Tibial artery (tissue), 4 donors: ENCODE data around the gene PHOSPHO2.
A peak's percentile ranks its signal among the peaks of the same experiment; 100 is the strongest.

Experiments used
- DNase-seq, 2 donors: peaks; one replicate each; pipeline ENCODE4 v3.0.0-alpha.2; 2019
- H3K27ac ChIP-seq, 2 donors: fragments of 200-600 bp; sonication (generic) in 1 of 2; 1 replicate in 1 of 2; 2 replicates in 1 of 2; pipeline ENCODE4 v1.5.1; 2018 to 2019; ENCODE audit warnings: mild to moderate bottlenecking in 1 of 2
- H3K27me3 ChIP-seq, 2 donors: fragments of 200-600 bp; sonication (generic) in 1 of 2; one replicate each; pipeline versions ENCODE4 v1.5.1 to v1.6.0; 2016 to 2019
- H3K36me3 ChIP-seq, 3 donors: fragments of 200-600 bp; sonication (generic) in 2 of 3; one replicate each; pipeline ENCODE4 v1.5.1; 2016 to 2019; ENCODE audit warnings: mild to moderate bottlenecking in 2 of 3
- H3K4me1 ChIP-seq, 4 donors: fragments of 200-600 bp; sonication (generic) in 2 of 4; 1 replicate in 3 of 4; 2 replicates in 1 of 4; pipeline ENCODE4 v1.5.1; 2016 to 2019
- H3K4me3 ChIP-seq, 2 donors: fragments of 200-600 bp; sonication (generic) in 1 of 2; 1 replicate in 1 of 2; 2 replicates in 1 of 2; pipeline ENCODE4 v1.5.1; 2018 to 2019; ENCODE audit warnings: mild to moderate bottlenecking in 2 of 2
- H3K9me3 ChIP-seq, 3 donors: fragments of 200-600 bp; sonication (generic) in 1 of 3; one replicate each; pipeline ENCODE4 v1.5.1; 2016 to 2019
- intact Hi-C: fragments of 100-400 bp; cut with DNase I; formaldehyde crosslinking; loops from one replicate; pipeline ENCODE4 v1.15.0; 2023; ENCODE audit warnings: low total_unique reads
- TF ChIP-seq, protein P1 (sequence below), 2 experiments: fragments of 200-600 bp in 1 of 2; fragments of 450-650 bp in 1 of 2; IDR thresholded peaks; one replicate each; pipeline ENCODE4 v1.5.1; 2017 to 2019; ENCODE audit warnings: antibody characterized with exemption in 2 of 2, mild to moderate bottlenecking in 1 of 2, moderate library complexity in 1 of 2

Gene PHOSPHO2

GRCh38 chr2:169732583-169733358 lies 38.5 kb downstream of the PHOSPHO2 start:
- no peak for DNase-seq
- peak overlapping the region; percentile 74 for H3K27ac ChIP-seq
- H3K9me3 ChIP-seq, result no peaks in the 10 kb centered on the region
- intact Hi-C loops, result loop anchor here (2.0 kb wide), 2 partner anchors 38 to 66 kb away; partner anchors contain the start of genes CFAP210, PHOSPHO2 and SSB
- no peaks in the 10 kb centered on the region for H3K36me3 ChIP-seq
- TF ChIP-seq, protein P1, sequence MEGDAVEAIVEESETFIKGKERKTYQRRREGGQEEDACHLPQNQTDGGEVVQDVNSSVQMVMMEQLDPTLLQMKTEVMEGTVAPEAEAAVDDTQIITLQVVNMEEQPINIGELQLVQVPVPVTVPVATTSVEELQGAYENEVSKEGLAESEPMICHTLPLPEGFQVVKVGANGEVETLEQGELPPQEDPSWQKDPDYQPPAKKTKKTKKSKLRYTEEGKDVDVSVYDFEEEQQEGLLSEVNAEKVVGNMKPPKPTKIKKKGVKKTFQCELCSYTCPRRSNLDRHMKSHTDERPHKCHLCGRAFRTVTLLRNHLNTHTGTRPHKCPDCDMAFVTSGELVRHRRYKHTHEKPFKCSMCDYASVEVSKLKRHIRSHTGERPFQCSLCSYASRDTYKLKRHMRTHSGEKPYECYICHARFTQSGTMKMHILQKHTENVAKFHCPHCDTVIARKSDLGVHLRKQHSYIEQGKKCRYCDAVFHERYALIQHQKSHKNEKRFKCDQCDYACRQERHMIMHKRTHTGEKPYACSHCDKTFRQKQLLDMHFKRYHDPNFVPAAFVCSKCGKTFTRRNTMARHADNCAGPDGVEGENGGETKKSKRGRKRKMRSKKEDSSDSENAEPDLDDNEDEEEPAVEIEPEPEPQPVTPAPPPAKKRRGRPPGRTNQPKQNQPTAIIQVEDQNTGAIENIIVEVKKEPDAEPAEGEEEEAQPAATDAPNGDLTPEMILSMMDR (IDR thresholded peaks at IDR 0.05), result no peak
- H3K27me3 ChIP-seq, result no peaks in the 10 kb centered on the region
- H3K4me3 ChIP-seq, result peak overlapping the region; percentile 75 to 89
- H3K4me1 ChIP-seq, result peaks cover 0 to 41% (median 10%) of the 10 kb centered on the region in 4 donors

- H3K4me3 ChIP-seq, result peak overlapping the region; percentile 75 to 89
- no peaks in the 10 kb centered on the region for H3K9me3 ChIP-seq
- peak overlapping the region; percentile 53 to 74 for H3K27ac ChIP-seq
- H3K36me3 ChIP-seq, result no peaks in the 10 kb centered on the region
- intact Hi-C loops, result no loop called here
- peaks cover 0 to 46% (median 10%) of the 10 kb centered on the region in 4 donors for H3K4me1 ChIP-seq
- no peak for DNase-seq
- TF ChIP-seq, protein P1 (IDR thresholded peaks at IDR 0.05), result no peak
- no peaks in the 10 kb centered on the region for H3K27me3 ChIP-seq
Measured at GRCh38 chr2:169734169-169734847, 40.0 kb downstream of the PHOSPHO2 start.

DNA sequence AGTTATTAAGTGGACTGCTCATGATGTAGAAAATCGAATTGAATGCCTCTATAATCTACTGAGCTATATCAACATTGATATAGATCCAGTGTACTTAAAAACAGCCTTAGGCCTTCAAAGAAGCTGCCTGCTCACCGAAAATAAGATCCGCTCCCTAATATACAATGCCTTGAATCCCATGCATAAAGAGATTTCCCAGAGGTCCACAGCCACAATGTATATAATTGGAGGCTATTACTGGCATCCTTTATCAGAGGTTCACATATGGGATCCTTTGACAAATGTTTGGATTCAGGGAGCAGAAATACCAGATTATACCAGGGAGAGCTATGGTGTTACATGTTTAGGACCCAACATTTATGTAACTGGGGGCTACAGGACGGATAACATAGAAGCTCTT lies 41.4 kb downstream of the PHOSPHO2 start:
- H3K36me3 ChIP-seq, result no peaks in the 10 kb centered on the region
- DNase-seq, result no peak
- TF ChIP-seq, protein P1 (IDR thresholded peaks at IDR 0.05), result no peak
- H3K27ac ChIP-seq, result no peak overlapping the region
- H3K27me3 ChIP-seq, result no peaks in the 10 kb centered on the region
- intact Hi-C loops, result no loop called here
- H3K4me3 ChIP-seq, result no peak overlapping the region
- H3K9me3 ChIP-seq, result no peaks in the 10 kb centered on the region
- H3K4me1 ChIP-seq, result peaks cover 0 to 46% (median 10%) of the 10 kb centered on the region in 4 donors

- H3K36me3 ChIP-seq, result peaks cover 0 to 1% (median 0%) of the 10 kb centered on the region in 3 donors
- H3K4me3 ChIP-seq, result peak overlapping the region in 1 of 2 donors; percentile 18
- peaks cover 0 to 38% (median 10%) of the 10 kb centered on the region in 4 donors for H3K4me1 ChIP-seq
- intact Hi-C loops, result no loop called here
- H3K9me3 ChIP-seq, result no peaks in the 10 kb centered on the region
- no peaks in the 10 kb centered on the region for H3K27me3 ChIP-seq
- no peak overlapping the region for H3K27ac ChIP-seq
- DNase-seq, result no peak
- TF ChIP-seq, protein P1 (IDR thresholded peaks at IDR 0.05), result no peak
Measured at GRCh38 chr2:169736902-169737301, 42.6 kb downstream of the PHOSPHO2 start.

GRCh38 chr2:169738566-169739229 lies 44.4 kb downstream of the PHOSPHO2 start:
- no peak for DNase-seq
- Histone ChIP-seq H3K4me3 (no peak overlapping the region), H3K4me1 (peaks cover 0 to 36% (median 7%) of the 10 kb centered on the region in 4 donors), H3K27me3 (no peaks in the 10 kb centered on the region), H3K27ac (no peak overlapping the region), H3K9me3 (no peaks in the 10 kb centered on the region), H3K36me3 (peaks cover 0 to 8% (median 4%) of the 10 kb centered on the region in 3 donors)
- intact Hi-C loops, result no loop called here
- TF ChIP-seq, protein P1 (IDR thresholded peaks at IDR 0.05), result no peak
